GM19023 (cell line): ENCODE data around the gene TSHZ1.
"Not testable (repeated sequence)": the region's sequence is repeated elsewhere in the genome, so short reads cannot be mapped to it uniquely, and the experiment has no call there.

Source experiments
- ATAC-seq: cut with Tn5 transposase; IDR thresholded peaks from one replicate; pipeline ENCODE4 v1.9.1; 2021; ENCODE audit warnings: mild to moderate bottlenecking, moderate library complexity; ENCODE audit not compliant: unreplicated experiment

Gene TSHZ1

GRCh38 chr18:75183524-75183923 lies 27.1 kb upstream of the TSHZ1 start:
- ATAC-seq, result no peak

DNA sequence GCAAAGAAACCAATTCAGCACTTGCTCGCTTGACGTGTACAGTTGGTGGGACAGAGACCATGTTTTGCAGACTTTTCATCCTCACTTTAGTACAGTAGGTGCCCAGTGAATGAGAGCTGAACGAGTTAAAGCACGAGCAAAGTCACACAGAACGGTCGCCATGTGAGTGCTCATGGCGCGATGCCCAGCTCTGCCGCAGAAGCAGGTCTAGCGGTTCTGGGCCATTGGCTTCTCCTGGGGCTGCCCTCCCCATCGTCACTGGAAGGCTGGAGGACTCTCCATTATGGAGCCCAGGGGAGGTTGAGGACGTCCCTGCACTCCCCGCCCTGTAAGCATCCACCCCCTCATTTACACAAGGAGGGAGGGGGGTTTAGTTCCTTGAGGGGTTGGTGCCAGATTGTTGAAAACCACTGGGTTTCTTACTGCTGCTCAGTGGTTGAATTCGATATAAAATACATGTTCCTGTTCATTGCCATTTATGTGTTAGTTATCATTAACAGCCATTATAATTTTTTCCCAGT lies 26.6 kb upstream of the TSHZ1 start:
- no peak for ATAC-seq

DNA sequence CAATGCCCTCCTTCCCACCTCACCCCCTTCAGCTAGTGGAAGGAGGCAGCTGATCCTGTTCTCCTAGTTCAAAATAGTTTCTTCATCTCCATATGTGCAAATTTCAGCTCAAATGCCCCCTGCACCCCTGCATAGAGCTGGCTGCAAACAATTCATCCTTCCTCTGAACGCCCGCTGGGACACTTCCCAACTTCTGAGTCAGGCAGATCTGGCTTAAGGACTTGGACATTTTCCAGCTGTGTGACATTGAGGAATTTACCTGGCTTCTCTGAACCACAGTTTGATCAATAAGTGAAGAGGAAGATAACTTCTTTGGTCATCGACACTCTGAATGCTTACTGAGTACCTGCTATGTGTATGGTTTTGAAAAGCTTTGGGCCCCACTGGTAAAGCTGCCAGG lies 25.1 kb upstream of the TSHZ1 start:
- no peak for ATAC-seq

DNA sequence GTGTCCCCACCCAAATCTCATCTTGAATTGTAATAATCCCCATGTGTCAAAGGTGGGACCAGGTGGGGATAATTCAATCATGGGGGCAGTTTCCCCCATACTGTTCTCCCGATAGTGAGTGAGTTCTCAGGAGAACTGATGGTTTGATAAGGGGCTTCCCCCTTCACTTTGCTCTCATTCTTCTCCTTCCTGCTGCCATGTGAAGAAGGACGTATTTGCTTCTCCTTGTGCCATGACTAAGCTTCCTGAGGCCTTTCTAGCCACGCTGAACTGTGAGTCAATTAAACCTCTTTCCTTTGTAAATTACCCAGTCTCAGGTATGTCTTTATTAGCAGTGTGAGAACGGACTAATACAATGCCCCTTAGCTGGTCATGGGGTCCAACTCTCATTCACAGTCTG lies 22.9 kb upstream of the TSHZ1 start:
- ATAC-seq, result not testable (repeated sequence)

DNA sequence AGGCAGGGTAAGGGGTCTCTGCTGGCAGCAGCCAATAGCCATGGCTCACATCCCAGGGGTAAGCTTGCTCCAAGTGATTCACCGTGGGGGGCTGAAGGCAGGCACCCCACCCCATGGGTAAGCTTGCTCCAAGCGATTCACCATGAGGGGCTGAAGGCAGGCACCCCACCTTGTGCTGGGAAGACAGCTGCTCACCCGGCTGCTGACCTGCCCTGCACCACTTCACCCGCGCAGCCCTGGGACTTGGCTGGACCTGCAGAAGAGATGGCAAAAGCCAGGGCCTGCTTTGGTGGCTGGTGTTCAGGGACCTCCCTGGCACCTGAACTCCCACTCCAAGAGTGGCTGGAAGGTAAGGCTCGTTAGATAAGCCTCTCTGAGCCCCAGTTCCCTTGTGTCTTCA lies 20.9 kb upstream of the TSHZ1 start:
- no peak for ATAC-seq

- no peak for ATAC-seq
These were observed 17.7 kb upstream of the TSHZ1 start for GRCh38 chr18:75192899-75193298.

GRCh38 chr18:75198036-75198435 lies 12.6 kb upstream of the TSHZ1 start:
- no peak for ATAC-seq

DNA sequence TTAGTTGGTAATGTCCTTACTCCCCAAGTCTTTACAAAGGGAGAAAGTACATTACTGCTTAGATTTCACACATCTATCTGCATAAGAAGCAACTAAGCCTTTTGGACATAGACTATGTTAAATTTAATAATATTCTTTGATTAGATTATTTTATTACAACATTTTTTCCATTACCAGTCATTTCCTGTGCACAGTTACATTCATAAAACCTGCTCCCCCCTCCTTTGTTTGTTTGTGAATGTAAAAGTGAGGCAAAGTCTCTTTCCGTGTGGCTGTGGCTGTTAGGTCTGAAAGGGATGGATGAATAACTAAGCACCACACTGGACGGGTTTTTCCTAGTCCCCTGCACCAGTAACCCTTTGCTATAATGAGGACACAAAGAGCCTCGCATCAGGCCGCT lies 11.3 kb upstream of the TSHZ1 start:
- ATAC-seq, result no peak

DNA sequence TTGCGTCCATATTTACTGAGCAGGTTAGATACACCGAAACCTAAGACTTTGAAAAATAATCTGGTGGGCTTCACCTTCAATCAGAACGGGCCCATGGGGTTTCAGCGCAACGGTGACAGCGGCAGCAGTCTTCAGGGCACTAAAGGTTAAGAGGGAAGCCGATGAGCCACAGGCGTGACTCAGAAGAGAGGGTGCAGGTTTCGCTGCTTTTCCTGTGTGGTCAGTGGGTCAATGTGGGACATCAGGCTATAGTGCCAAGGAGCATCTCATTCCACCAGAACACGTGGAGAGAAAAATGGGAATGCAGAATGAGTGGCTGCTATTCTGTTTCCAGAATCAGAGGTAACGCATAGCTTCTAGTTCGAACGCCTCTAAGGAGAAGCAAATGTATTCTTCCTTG lies 10.5 kb upstream of the TSHZ1 start:
- ATAC-seq, result no peak

GRCh38 chr18:75200605-75201280 lies 9.9 kb upstream of the TSHZ1 start:
- ATAC-seq, result no peak

DNA sequence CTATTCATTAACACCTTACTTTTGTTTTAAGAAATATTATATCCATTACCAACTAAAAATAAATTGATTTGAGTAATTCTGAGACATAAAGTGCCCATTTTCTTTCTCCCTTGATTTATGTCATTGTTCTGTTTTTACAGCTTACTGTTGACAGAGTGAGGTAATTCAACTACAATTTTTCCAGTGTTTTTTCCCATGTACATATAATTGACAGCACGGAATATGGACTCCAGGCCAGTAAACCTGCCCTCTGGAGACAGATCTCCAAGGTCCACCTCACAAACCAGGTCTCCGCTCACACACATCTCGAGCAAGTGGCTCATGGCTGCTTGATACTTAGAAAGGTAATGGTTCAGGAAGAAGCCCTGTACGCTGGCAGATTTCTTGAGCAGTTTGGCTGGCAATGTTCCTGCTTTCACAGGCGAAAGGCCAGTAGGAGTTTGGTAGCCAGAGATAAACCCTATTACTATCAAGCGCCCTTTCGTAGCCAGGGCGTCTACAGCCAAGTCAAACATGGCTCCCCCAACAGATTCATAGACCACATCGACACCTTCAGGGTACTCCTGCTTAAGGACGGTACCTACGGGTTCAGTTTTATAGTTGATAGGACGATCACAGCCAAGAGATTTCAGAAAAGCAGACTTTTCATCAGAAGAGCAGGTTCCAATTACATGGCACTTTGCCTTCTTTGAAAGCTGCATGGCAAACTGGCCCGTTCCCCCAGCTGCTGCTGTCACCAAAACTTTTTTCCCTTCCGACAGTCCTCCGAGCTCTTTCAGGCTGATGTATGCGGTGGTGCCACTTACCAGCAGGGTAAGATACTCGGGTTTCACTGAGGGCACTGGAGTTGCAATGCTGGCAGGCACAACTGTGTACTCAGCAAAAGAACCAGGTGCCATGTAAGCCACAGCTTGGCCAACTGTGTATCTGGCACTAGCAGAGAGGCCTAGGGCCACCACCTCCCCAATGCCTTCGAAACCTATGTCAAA lies 9.0 kb upstream of the TSHZ1 start:
- ATAC-seq, result no peak

GRCh38 chr18:75202696-75203365 lies 7.8 kb upstream of the TSHZ1 start:
- ATAC-seq, result no peak

DNA sequence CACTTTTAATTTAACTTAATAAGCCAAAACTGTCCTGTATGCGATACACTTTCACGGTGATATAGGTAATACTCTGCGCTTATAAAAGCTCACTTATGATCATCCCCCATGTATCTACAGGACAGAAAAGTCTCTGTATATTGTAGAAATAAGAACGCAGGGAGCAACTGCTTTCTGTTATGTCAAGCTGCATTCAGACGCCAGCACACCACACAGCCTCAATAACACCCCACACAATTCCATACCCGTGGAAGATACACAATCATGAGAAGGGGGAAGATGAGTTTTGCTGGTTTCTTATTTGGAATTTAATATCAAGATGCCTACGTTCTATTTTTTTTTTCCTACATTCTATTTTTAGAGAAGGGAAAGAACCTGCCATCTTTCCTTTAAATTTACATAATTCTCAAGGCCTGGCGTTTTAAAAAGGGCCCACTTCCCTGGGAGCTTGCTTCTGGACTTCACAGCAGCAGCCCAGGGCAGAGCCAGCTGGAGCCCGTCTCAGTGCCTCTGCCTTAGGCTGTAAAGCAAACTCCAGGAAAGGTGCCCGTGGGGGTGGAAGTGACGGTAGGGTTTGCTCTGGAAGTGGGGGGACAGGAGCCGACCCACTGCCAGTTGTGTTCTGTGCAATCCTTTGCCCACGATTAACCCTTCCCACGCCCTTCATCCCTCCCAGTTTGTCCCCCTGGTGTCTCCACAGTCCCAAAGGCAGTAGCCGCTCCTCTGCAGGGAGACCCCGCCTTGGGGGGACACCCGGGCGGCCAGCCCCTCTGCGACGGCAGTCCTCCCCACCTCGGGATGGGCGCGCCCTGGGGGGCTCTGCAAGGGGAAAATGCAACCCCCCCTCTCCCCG lies 7.0 kb upstream of the TSHZ1 start:
- no peak for ATAC-seq

GRCh38 chr18:75204269-75204731 lies 6.3 kb upstream of the TSHZ1 start:
- ATAC-seq, result no peak

GRCh38 chr18:75204732-75205513 lies 5.7 kb upstream of the TSHZ1 start:
- no peak for ATAC-seq

GRCh38 chr18:75205514-75206132 lies 5.0 kb upstream of the TSHZ1 start:
- no peak for ATAC-seq

- ATAC-seq, result no peak
These were observed 3.9 kb upstream of the TSHZ1 start for GRCh38 chr18:75206452-75207309.
